H54 (cell line): ENCODE measurements around the gene ZYG11B.
A peak's percentile ranks its signal among the peaks of the same experiment; 100 is the strongest.
"Not testable (repeated sequence)": the region's sequence is repeated elsewhere in the genome, so short reads cannot be mapped to it uniquely, and the experiment has no call there.

Experiments used
- DNase-seq: peaks from one replicate; pipeline ENCODE4 v3.0.0; 2011; ENCODE audit warnings: low spot score, mixed read lengths; ENCODE audit not compliant: insufficient read length
- FAIRE-seq: peaks from 3 replicates; lab custom pipeline; 2011; peaks lifted over from hg19 to GRCh38; lab: Jason Lieb, UNC
- POLR2A ChIP-seq: IDR thresholded peaks from 2 replicates; pipeline ENCODE4 v1.6.1; 2011; ENCODE audit warnings: low read depth, mild to moderate bottlenecking, low read length

Gene ZYG11B

GRCh38 chr1:52695627-52696026 lies 30.6 kb upstream of the ZYG11B start:
- FAIRE-seq: no peak
- DNase-seq: no peak
- no peak for TF ChIP-seq POLR2A

DNA sequence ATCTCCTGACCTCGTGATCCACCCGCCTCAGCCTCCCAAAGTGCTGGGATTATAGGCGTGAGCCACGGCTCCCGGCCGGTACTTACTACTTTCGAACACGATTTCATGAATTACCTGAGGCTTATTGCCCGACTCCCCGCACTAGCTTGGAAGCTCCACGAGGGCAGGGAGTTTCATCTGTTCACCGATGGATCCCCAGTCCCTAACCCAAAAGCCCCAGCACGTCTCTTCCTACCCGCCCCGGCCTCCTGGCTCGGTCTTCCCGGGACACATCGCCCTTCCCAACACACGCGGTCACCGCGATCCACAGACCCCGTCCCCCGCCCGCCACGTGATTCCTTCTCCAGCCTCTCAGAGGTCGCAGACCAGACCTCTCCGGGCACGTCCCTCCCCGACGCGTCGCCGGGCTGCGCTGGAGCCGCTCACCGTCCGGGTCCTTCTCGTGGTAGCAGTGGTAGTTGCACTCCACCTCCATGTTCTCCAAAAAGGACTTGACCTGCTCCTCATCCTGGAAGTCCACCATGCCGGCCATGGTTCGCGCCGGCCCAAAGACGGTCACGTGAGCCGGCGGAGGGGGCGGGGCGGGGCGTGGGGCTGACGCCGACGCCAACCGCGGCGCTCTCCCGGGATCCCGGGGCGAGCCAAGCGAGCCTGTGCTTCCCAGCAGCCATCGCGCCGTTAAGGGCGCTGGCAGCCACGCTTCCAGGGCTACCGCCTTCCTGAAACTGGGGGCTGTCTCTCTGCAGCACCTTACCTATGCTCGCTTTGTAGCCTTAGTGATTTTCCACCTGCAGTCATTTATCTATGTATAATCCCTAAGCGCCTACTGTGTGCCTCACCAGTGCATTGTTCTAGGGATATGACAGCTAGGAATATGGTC lies 28.2 kb upstream of the ZYG11B start, which contains the start of gene COA7:
TSS of gene COA7 (minus strand) at position 553 of the 880 bp plus-strand sequence. CDS start at position 532, 21 bp downstream.
- peak; percentile 76 for DNase-seq
- no peak for FAIRE-seq
- peak; percentile 85 for TF ChIP-seq POLR2A

DNA sequence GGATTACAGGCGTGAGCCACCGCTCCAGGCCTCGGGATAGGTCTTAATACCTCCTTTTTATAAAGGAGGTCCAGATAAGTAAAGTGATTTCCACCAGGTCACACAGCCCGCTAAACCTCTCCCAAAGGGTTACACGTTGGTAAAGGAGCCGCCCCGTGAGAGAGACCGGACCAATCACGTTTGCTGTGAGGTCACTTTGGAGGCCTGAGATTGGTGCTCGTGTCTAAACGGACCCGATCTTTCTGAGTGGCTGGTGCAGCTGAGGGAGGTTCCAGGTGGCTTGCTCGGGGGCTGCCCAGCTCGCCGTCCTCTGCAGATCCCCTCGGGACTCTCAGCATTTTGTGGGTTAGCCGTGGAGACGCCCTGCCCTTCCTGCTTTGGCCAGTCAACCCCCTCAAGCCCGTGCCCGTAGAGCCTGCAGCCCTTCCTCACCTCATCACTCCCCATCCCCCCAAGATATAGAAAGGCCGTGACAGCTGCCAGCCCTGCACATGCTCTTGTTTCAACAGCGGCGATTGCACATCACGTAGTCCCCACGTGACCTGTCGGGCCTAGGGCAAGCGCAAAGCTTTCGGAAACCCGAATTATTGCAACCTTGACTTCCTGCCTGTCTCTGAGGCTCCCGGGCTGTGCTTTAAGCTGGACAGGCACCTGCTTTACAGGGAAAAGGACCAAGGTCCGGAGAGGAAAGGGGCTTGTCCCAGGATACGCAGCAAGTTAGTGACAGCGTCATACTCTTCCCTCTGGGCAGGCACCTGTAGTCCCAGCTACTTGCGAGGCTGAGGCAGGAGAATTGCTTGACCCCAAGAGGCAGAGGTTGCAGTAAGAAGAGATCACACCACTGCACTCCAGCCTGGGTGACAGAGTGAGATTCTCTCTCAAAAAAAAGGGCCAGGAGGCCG lies 23.1 kb upstream of the ZYG11B start:
- DNase-seq: peak; percentile 63
- TF ChIP-seq POLR2A: peak; percentile 36; the same call in 1 of the 2 replicates
- no peak for FAIRE-seq

DNA sequence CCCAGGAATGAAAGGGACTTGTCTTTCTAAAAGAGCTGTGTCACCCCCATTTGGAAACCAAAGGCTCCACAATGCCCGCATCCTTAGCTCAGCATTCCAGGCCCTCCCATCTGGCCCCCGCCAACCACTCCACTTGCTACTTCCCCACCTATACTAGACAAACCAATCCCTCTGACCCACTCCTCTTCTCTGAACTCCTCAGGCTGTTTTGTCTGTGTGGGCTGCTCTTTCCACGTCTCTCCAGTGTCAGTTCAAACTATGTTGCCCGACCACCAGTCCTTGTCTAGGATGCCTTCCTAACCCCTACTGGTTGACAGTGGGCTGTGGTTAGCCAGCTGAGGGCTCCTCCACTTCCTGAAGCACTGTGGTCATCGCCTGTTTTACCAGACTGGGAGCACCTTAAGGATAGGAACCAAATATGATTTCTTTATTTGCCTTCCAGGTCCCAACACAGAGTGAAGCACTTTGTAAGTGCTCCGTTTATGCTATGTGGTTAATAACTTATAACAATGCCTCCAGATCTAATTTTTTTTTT lies 20.1 kb upstream of the ZYG11B start:
- FAIRE-seq (no peak), DNase-seq (no peak)
- no peak for TF ChIP-seq POLR2A

DNA sequence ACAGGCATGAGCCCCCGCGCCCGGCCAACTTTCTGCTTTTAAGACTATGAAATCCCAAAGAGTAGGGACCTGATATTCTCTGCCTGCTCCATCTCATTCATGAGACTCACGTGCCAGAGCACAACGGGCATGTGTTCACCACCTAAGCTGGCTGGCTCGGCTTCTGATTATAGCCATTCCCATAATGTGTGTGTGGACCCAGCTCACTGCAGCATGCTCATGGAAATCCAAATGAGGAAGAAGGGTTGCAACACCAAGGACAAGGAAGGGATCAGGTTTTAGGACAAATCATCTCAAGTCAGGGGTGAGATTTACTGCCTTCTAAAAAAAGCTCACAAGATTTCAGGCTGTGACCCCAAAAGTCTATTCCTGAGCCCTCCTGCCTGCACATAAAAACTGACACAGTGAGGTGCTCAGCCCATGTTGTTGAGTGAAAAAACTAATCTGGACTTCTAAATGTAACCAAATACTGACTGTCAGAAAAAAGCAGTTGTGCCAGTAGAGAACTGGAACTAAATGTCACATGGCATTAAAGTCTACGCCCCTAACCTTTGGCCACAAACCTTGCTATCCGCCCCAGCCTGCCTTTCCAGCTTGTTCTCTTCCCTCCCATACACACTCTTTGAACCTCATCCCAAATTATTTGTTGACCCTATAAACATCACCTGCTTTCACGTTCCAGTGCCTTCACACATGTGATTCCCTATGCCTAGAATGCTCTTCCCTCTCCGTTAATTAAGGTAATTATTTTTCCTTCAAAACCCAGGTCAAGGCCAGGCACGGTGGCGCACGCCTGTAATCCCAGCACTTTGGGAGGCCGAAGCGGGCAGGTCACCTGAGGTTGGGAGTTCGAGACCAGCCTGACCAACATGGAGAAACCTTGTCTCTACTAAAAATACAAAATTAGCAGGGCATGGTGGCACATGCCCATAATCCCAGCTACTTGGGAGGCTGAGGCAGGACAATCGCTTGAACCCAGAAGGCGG lies 19.0 kb upstream of the ZYG11B start:
- DNase-seq (no peak), FAIRE-seq (no peak)
- TF ChIP-seq POLR2A: no peak

DNA sequence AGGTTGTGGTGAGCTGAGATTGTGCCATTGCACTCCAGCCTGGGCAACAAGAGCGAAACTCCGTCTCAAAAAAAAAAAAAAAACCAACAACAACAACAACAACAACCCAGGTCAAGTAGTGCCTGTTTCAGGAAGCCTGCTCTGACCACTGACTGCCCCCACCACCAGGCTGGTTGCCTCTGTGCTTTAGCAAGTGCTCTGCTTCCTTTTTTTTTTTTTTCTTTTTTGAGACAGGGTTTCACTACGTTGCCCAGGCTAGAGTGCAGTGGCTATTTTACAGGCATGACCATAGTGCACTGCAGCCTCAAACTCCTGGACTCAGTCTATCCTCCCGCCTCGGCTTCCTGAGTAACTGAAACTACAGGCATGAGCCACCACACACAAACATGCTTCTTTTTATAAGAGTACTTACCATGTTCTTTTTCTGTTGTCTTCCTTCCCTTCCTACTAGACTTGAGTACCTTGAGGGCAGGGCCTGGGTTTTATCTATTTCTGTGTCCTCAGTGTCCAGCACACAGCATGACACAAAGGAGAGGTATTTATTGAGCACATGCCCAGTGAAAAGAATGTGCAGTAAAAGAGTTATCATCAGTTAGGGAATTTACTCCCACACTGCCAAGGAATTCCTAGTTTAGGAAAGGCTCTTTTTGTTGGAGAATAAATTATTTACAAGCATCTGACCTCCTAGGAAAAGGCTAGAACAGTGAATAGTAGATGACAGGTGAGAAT lies 18.2 kb upstream of the ZYG11B start:
- peak; percentile 23 for DNase-seq
- no peak for TF ChIP-seq POLR2A
- no peak for FAIRE-seq

GRCh38 chr1:52709016-52709415 lies 17.2 kb upstream of the ZYG11B start:
- TF ChIP-seq POLR2A: no peak
- no peak for FAIRE-seq
- no peak for DNase-seq

- no peak for FAIRE-seq
These were observed 12.7 kb upstream of the ZYG11B start for GRCh38 chr1:52713590-52713989.

DNA sequence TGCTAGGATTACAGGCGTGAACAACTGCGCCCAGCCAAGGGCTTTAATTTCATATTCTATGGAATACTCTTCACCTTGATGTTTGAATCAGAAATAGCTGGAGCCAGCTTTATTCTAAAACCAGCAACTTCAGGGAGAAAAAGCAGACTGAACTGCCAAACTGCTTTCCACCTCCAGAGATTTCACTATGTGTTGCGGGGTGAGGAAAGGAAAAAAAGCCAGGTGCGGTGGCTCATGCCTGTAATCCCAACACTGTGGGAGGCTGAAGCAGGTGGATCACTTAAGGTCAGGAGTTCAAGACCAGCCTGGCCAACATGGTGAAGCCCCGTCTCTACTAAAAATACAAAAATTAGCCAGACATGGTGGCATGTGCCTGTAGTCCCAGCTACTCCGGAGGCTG lies 11.0 kb upstream of the ZYG11B start:
- not testable (repeated sequence) for FAIRE-seq, DNase-seq

More at GRCh38 chr1:52713590-52713989, 12.7 kb upstream of the ZYG11B start:
- no peak for TF ChIP-seq POLR2A
- DNase-seq: no peak

GRCh38 chr1:52723260-52723659 lies 3.0 kb upstream of the ZYG11B start:
- FAIRE-seq: no peak
- DNase-seq: no peak
- no peak for TF ChIP-seq POLR2A

- FAIRE-seq: no peak
- DNase-seq: no peak
- TF ChIP-seq POLR2A: no peak
These were observed 369 bp upstream of the ZYG11B start for GRCh38 chr1:52725903-52726264.

DNA sequence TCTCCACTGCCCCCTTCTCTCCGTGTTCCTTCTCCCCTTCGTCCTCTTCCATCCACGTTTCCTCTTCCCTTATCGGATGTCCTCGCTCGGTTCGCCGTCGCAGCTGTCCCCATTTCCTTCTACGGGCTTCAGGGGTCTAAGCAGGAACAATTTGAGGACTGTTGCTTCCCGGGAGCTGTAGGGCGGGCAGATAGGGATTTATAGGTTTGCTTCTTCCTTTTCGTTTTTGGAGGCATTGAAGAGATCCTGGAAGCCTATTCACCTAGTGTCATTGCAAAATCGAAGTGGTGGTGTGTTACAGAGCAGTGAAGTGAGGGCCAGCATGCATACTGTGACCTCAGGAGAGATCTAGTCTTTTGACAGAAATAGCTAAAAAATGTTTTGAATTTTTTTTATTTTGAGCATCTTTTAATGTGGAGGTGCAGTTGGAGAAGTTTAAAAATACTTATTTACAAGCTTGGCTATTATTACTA lies 897 bp downstream of the ZYG11B start:
- DNase-seq: no peak
- TF ChIP-seq POLR2A: no peak
- FAIRE-seq: no peak
